ENCODE results near the gene GPATCH4.

DNA sequence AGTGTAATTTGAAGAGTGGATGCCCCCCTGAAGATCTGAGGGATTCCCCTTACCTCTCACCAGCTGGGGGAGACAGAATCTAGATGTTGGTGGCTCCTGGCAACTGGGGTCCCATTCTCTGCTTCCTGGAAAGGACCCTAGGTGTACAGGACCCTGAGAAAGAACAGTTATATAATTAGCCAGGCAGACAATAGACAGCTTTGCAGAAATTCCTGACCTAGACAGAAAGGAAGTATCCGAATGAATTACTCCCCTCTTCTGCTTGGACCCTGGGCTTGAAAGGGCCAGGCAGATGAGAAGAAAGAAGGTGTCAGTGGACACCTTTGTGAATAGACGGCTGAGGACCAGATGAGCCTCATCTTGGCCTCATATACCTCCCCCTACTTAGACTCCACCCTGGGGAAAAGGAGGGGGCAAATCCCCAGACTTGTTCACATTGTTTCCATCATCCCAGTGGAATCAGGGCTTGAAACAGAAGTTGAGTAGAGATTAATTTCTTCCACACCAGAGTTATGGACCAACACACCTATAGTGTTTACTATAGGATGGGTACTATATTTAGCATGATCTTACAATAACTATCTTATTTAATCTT is 27.1 kb downstream of the GPATCH4 start:
- TF ChIP-seq POLR2A (IDR thresholded peaks at IDR 0.05; ENCODE audit: low read depth, low read length) (no peak), POLR2AphosphoS5 (IDR thresholded peaks at IDR 0.05; ENCODE audit: low read depth, low read length) (no peak)

All from GM12892 (cell line).